ENCODE results near the gene MPHOSPH9. TPM values are rescaled to one million over a fixed set of nuclear protein-coding genes. Genes with fewer than 3 reads are reported as not detected.

MPHOSPH9 gene
- total and polyA plus RNA-seq, 2 of the 13 experiments (the other 11 are each of a cell fraction or from before 2014, with no cell fraction given), result 20.3 to 63.4 TPM

GRCh38 chr12:123149501-123150274 is 83.3 kb downstream of the MPHOSPH9 start (continued):
- TF ChIP-seq PATZ1 (CRISPR knock-in tag; IDR thresholded peaks at IDR 0.05) (0 out of 2 replicates have a peak, but pooled peaks have one; percentile 53), ZNF263 (CRISPR knock-in tag; IDR thresholded peaks at IDR 0.05) (peak; percentile 69), KAT8 (CRISPR knock-in tag; IDR thresholded peaks at IDR 0.05) (peak; percentile 21; the same call in 1 of the 2 replicates), TCF7 (IDR thresholded peaks at IDR 0.05; ENCODE audit: low read depth) (peak; percentile 63; the same call in 1 of the 2 replicates), GLI4 (CRISPR knock-in tag; IDR thresholded peaks at IDR 0.05; ENCODE audit: borderline replicate concordance) (0 out of 2 replicates have a peak, but pooled peaks have one; percentile 40), PHF20 (CRISPR knock-in tag; IDR thresholded peaks at IDR 0.05) (0 out of 2 replicates have a peak, but pooled peaks have one; percentile 14), ZBTB7B (CRISPR knock-in tag; IDR thresholded peaks at IDR 0.05) (peak; percentile 24), ZNF839 (CRISPR knock-in tag; IDR thresholded peaks at IDR 0.05; ENCODE audit: borderline replicate concordance) (0 out of 2 replicates have a peak, but pooled peaks have one; percentile 21), ZFP82 (CRISPR knock-in tag; IDR thresholded peaks at IDR 0.05; ENCODE audit: borderline replicate concordance) (no peak), THAP7 (CRISPR knock-in tag; IDR thresholded peaks at IDR 0.05) (0 out of 2 replicates have a peak, but pooled peaks have one; percentile 29), ZNF891 (CRISPR knock-in tag; IDR thresholded peaks at IDR 0.05) (0 out of 2 replicates have a peak, but pooled peaks have one; percentile 38), ERF (CRISPR knock-in tag; IDR thresholded peaks at IDR 0.05) (no peak), SAP130 (CRISPR knock-in tag; IDR thresholded peaks at IDR 0.05; ENCODE audit: low read depth) (peak; percentile 19; the same call in 1 of the 2 replicates), CEBPG (CRISPR knock-in tag; IDR thresholded peaks at IDR 0.05) (no peak)
- TF ChIP-seq, protein P1, sequence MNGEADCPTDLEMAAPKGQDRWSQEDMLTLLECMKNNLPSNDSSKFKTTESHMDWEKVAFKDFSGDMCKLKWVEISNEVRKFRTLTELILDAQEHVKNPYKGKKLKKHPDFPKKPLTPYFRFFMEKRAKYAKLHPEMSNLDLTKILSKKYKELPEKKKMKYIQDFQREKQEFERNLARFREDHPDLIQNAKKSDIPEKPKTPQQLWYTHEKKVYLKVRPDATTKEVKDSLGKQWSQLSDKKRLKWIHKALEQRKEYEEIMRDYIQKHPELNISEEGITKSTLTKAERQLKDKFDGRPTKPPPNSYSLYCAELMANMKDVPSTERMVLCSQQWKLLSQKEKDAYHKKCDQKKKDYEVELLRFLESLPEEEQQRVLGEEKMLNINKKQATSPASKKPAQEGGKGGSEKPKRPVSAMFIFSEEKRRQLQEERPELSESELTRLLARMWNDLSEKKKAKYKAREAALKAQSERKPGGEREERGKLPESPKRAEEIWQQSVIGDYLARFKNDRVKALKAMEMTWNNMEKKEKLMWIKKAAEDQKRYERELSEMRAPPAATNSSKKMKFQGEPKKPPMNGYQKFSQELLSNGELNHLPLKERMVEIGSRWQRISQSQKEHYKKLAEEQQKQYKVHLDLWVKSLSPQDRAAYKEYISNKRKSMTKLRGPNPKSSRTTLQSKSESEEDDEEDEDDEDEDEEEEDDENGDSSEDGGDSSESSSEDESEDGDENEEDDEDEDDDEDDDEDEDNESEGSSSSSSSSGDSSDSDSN (CRISPR knock-in tag; IDR thresholded peaks at IDR 0.05), result 0 out of 2 replicates have a peak, but pooled peaks have one; percentile 10
- TF ChIP-seq, protein P2, sequence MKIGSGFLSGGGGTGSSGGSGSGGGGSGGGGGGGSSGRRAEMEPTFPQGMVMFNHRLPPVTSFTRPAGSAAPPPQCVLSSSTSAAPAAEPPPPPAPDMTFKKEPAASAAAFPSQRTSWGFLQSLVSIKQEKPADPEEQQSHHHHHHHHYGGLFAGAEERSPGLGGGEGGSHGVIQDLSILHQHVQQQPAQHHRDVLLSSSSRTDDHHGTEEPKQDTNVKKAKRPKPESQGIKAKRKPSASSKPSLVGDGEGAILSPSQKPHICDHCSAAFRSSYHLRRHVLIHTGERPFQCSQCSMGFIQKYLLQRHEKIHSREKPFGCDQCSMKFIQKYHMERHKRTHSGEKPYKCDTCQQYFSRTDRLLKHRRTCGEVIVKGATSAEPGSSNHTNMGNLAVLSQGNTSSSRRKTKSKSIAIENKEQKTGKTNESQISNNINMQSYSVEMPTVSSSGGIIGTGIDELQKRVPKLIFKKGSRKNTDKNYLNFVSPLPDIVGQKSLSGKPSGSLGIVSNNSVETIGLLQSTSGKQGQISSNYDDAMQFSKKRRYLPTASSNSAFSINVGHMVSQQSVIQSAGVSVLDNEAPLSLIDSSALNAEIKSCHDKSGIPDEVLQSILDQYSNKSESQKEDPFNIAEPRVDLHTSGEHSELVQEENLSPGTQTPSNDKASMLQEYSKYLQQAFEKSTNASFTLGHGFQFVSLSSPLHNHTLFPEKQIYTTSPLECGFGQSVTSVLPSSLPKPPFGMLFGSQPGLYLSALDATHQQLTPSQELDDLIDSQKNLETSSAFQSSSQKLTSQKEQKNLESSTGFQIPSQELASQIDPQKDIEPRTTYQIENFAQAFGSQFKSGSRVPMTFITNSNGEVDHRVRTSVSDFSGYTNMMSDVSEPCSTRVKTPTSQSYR (CRISPR knock-in tag; IDR thresholded peaks at IDR 0.05; ENCODE audit: borderline replicate concordance), result 0 out of 2 replicates have a peak, but pooled peaks have one; percentile 9
- TF ChIP-seq, protein P3, sequence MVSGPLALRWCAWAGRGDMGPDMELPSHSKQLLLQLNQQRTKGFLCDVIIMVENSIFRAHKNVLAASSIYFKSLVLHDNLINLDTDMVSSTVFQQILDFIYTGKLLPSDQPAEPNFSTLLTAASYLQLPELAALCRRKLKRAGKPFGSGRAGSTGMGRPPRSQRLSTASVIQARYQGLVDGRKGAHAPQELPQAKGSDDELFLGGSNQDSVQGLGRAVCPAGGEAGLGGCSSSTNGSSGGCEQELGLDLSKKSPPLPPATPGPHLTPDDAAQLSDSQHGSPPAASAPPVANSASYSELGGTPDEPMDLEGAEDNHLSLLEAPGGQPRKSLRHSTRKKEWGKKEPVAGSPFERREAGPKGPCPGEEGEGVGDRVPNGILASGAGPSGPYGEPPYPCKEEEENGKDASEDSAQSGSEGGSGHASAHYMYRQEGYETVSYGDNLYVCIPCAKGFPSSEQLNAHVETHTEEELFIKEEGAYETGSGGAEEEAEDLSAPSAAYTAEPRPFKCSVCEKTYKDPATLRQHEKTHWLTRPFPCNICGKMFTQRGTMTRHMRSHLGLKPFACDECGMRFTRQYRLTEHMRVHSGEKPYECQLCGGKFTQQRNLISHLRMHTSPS (CRISPR knock-in tag; IDR thresholded peaks at IDR 0.05; ENCODE audit: low read depth), result 0 out of 2 replicates have a peak, but pooled peaks have one; percentile 13
